Tibial artery (tissue), 4 donors: ENCODE results near the gene CCDC196.

ENCODE experiments used
- DNase-seq, 2 donors: peaks; one replicate each; pipeline ENCODE4 v3.0.0-alpha.2; 2019
- H3K27ac ChIP-seq, 2 donors: fragments of 200-600 bp; sonication (generic) in 1 of 2; 1 replicate in 1 of 2; 2 replicates in 1 of 2; pipeline ENCODE4 v1.5.1; 2018 to 2019; ENCODE audit warnings: mild to moderate bottlenecking in 1 of 2
- H3K27me3 ChIP-seq, 2 donors: fragments of 200-600 bp; sonication (generic) in 1 of 2; one replicate each; pipeline versions ENCODE4 v1.5.1 to v1.6.0; 2016 to 2019
- H3K36me3 ChIP-seq, 3 donors: fragments of 200-600 bp; sonication (generic) in 2 of 3; one replicate each; pipeline ENCODE4 v1.5.1; 2016 to 2019; ENCODE audit warnings: mild to moderate bottlenecking in 2 of 3
- H3K4me1 ChIP-seq, 4 donors: fragments of 200-600 bp; sonication (generic) in 2 of 4; 1 replicate in 3 of 4; 2 replicates in 1 of 4; pipeline ENCODE4 v1.5.1; 2016 to 2019
- H3K4me3 ChIP-seq, 2 donors: fragments of 200-600 bp; sonication (generic) in 1 of 2; 1 replicate in 1 of 2; 2 replicates in 1 of 2; pipeline ENCODE4 v1.5.1; 2018 to 2019; ENCODE audit warnings: mild to moderate bottlenecking in 2 of 2
- H3K9me3 ChIP-seq, 3 donors: fragments of 200-600 bp; sonication (generic) in 1 of 3; one replicate each; pipeline ENCODE4 v1.5.1; 2016 to 2019
- CTCF ChIP-seq, 2 experiments: fragments of 200-600 bp in 1 of 2; fragments of 450-650 bp in 1 of 2; IDR thresholded peaks; one replicate each; pipeline ENCODE4 v1.5.1; 2017 to 2019; ENCODE audit warnings: antibody characterized with exemption in 2 of 2, mild to moderate bottlenecking in 1 of 2, moderate library complexity in 1 of 2
- intact Hi-C: fragments of 100-400 bp; cut with DNase I; formaldehyde crosslinking; loops from one replicate; pipeline ENCODE4 v1.15.0; 2023; ENCODE audit warnings: low total_unique reads

Gene CCDC196

GRCh38 chr14:66507181-66507721, 21.1 kb downstream of the CCDC196 start:
- intact Hi-C loops: loop anchor here (10.0 kb wide), 1 partner anchor 738 kb away; the partner anchor contains the start of gene PALS1
- DNase-seq: no peak
- no peaks in the 10 kb centered on the region for H3K27me3 ChIP-seq
- no peaks in the 10 kb centered on the region for H3K36me3 ChIP-seq
- peak overlapping the region; percentile 92 to 95 for H3K27ac ChIP-seq
- peak overlapping the region; percentile 92 to 93 for H3K4me3 ChIP-seq
- no peak for TF ChIP-seq CTCF (IDR thresholded peaks at IDR 0.05)
- peaks cover 3 to 19% (median 8%) of the 10 kb centered on the region in 4 donors for H3K4me1 ChIP-seq
- H3K9me3 ChIP-seq: no peaks in the 10 kb centered on the region

DNA sequence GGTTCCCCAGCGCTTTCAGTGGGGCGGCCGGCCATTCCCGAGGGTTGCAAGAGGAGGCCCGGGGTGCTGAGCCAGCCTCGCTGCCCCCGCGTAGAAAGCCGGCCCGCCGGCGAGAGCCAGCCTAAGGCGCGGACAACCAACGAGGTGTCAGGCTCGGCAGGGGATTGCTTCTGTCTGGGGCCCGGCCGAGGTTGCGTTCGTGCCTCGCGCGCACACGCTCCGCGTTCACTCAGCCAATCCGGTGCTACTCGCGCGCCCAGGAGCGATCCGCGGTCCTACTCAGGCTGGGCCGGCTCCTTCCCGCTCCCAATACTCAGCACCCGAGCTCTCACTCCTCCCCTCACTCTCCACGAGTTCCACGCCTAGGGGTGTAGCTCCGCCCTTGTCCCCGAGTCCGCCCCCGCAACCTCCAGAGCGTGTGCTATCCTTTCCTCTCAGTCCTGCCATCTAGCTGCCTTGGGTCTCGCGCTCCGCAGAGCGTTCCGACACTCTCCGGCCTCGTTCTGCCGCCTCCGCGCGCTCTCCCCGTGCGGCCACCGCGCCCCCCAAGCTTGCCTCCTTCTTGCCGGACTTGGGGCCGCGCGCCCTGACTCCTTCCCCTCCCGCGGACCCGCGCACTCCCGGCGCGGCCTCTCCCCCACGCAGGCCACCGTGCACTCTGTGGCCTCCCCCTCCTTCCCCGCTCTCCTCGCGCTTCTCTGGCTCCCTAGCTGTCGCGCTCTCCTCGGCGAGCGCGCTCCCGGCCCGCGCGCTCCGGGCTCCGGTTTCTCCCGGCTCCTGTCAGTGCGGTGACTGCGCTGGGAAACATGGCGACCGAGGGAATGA, 21.8 kb downstream of the CCDC196 start, which contains the start of gene GPHN:
TSS of gene GPHN (plus strand) at position 426 of the 825 bp plus-strand sequence.
- peak; percentile 95 to 98 for DNase-seq
- intact Hi-C loops: loop anchor here (10.0 kb wide), 1 partner anchor 737 kb away; the partner anchor contains the start of gene PALS1
- peak; percentile 1 to 44 for TF ChIP-seq CTCF (IDR thresholded peaks at IDR 0.05)
- Histone ChIP-seq H3K4me3 (peak within 1 kb of the TSS; percentile 92 to 93), H3K27ac (peak within 1 kb of the TSS; percentile 92 to 95), H3K36me3 (no peaks in the 10 kb centered on the region), H3K4me1 (peaks cover 3 to 19% (median 8%) of the 10 kb centered on the region in 4 donors), H3K9me3 (no peaks in the 10 kb centered on the region), H3K27me3 (no peaks in the 10 kb centered on the region)

DNA sequence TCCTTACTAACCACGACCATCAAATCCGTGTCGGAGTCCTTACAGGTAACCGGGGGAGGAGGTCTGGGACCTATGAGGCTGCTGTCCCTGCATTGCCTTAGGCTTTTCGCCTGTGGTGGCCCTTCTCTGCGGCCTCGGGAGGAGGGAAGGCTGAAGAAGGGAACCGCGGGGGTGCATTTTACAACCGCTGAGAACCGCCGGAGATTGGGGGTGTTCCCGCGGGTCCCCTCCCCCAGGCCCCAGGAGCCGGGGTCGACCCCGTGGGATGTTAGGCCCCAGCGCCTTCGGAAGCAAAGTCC, 22.3 kb downstream of the CCDC196 start:
- Histone ChIP-seq H3K4me3 (peak overlapping the region; percentile 92 to 93), H3K4me1 (peaks cover 3 to 23% (median 8%) of the 10 kb centered on the region in 4 donors), H3K27me3 (no peaks in the 10 kb centered on the region), H3K27ac (peak overlapping the region; percentile 92 to 95), H3K36me3 (no peaks in the 10 kb centered on the region), H3K9me3 (no peaks in the 10 kb centered on the region)
- no peak for DNase-seq
- intact Hi-C loops: loop anchor here (10.0 kb wide), 1 partner anchor 736 kb away; the partner anchor contains the start of gene PALS1
- no peak for TF ChIP-seq CTCF (IDR thresholded peaks at IDR 0.05)

GRCh38 chr14:66508846-66509621, 22.9 kb downstream of the CCDC196 start:
- H3K4me3 ChIP-seq: peak overlapping the region; percentile 92 to 93
- intact Hi-C loops: loop anchor here (10.0 kb wide), 1 partner anchor 736 kb away; the partner anchor contains the start of gene PALS1
- DNase-seq: peak; percentile 27 to 72
- H3K36me3 ChIP-seq: no peaks in the 10 kb centered on the region
- no peak for TF ChIP-seq CTCF (IDR thresholded peaks at IDR 0.05)
- no peaks in the 10 kb centered on the region for H3K9me3 ChIP-seq
- H3K27me3 ChIP-seq: no peaks in the 10 kb centered on the region
- peaks cover 3 to 25% (median 8%) of the 10 kb centered on the region in 4 donors for H3K4me1 ChIP-seq
- H3K27ac ChIP-seq: peak overlapping the region; percentile 92 to 95

GRCh38 chr14:66509874-66510273, 23.7 kb downstream of the CCDC196 start:
- H3K27ac ChIP-seq: peak overlapping the region; percentile 92 to 95
- H3K9me3 ChIP-seq: no peaks in the 10 kb centered on the region
- peaks cover 3 to 25% (median 8%) of the 10 kb centered on the region in 4 donors for H3K4me1 ChIP-seq
- H3K27me3 ChIP-seq: no peaks in the 10 kb centered on the region
- TF ChIP-seq CTCF (IDR thresholded peaks at IDR 0.05): no peak
- intact Hi-C loops: loop anchor here (10.0 kb wide), 1 partner anchor 735 kb away; the partner anchor contains the start of gene PALS1
- no peak for DNase-seq
- no peaks in the 10 kb centered on the region for H3K36me3 ChIP-seq
- H3K4me3 ChIP-seq: peak overlapping the region; percentile 92 to 93
